Stimulated activated CD4-positive, alpha-beta T cell treated with anti-CD3 and anti-CD28 coated beads, TNF-alpha, amount 100 ng/mL, for 48 hours (primary cell): ENCODE measurements around the gene FLT3.
"Not testable (repeated sequence)": the region's sequence is repeated elsewhere in the genome, so short reads cannot be mapped to it uniquely, and the experiment has no call there.

Experiments used
- DNase-seq, 3 donors: peaks; one replicate each; pipeline ENCODE4 v3.0.0-alpha.2; 2020; ENCODE audit warnings: low read depth in 3 of 3

Gene FLT3

GRCh38 chr13:28044608-28045007 is 55.8 kb downstream of the FLT3 start:
- DNase-seq, result no peak

- DNase-seq, result no peak
Observed at GRCh38 chr13:28043224-28043623, 57.2 kb downstream of the FLT3 start.

- no peak for DNase-seq
Observed at GRCh38 chr13:28041501-28041900, 58.9 kb downstream of the FLT3 start.

- DNase-seq, result no peak
Observed at GRCh38 chr13:28041031-28041461, 59.3 kb downstream of the FLT3 start.

GRCh38 chr13:28037399-28037798 is 63.0 kb downstream of the FLT3 start:
- DNase-seq, result no peak

- DNase-seq, result no peak
Observed at GRCh38 chr13:28035146-28035782, 65.1 kb downstream of the FLT3 start.

GRCh38 chr13:28033894-28034655 is 66.3 kb downstream of the FLT3 start:
- DNase-seq, result no peak

- DNase-seq, result not testable (repeated sequence)
Observed at GRCh38 chr13:28032438-28032837, 67.9 kb downstream of the FLT3 start.

GRCh38 chr13:28031896-28032288 is 68.5 kb downstream of the FLT3 start:
- no peak for DNase-seq

- no peak for DNase-seq
Observed at GRCh38 chr13:28031220-28031895, 69.0 kb downstream of the FLT3 start.

- DNase-seq, result no peak
Observed at GRCh38 chr13:28027607-28028364, 72.6 kb downstream of the FLT3 start.

- DNase-seq, result no peak
Observed at GRCh38 chr13:28027071-28027470, 73.3 kb downstream of the FLT3 start.

- DNase-seq, result no peak
Observed at GRCh38 chr13:28026508-28026907, 73.9 kb downstream of the FLT3 start.

- no peak for DNase-seq
Observed at GRCh38 chr13:28022848-28023518, 77.4 kb downstream of the FLT3 start.

GRCh38 chr13:28014301-28014700 is 86.1 kb downstream of the FLT3 start:
- no peak for DNase-seq

- DNase-seq, result no peak
Observed at GRCh38 chr13:28013482-28013881, 86.9 kb downstream of the FLT3 start.

- no peak for DNase-seq
Observed at GRCh38 chr13:28012896-28013295, 87.5 kb downstream of the FLT3 start.

GRCh38 chr13:28012383-28012782 is 88.0 kb downstream of the FLT3 start:
- no peak for DNase-seq

- no peak for DNase-seq
Observed at GRCh38 chr13:28010046-28010445, 90.3 kb downstream of the FLT3 start.

- DNase-seq, result not testable (repeated sequence)
Observed at GRCh38 chr13:28005016-28005415, 95.4 kb downstream of the FLT3 start.

- DNase-seq, result no peak
Observed at GRCh38 chr13:28002886-28003698, 97.3 kb downstream of the FLT3 start.
